KMS-11 (cell line): ENCODE data around the gene GABBR2.

Source experiments
- H2AFZ ChIP-seq: fragments of 200-600 bp; sonication (generic); 2 replicates; pipeline ENCODE4 v1.6.1; 2016; ENCODE audit warnings: antibody characterized with exemption, mixed run types, low read depth
- H3K27ac ChIP-seq: fragments of 200-600 bp; sonication (generic); 2 replicates; pipeline ENCODE4 v1.6.1; 2016; ENCODE audit warnings: mild to moderate bottlenecking, mixed run types
- H3K27me3 ChIP-seq: fragments of 200-600 bp; sonication (generic); 2 replicates; pipeline ENCODE4 v1.6.1; 2017; ENCODE audit warnings: mild to moderate bottlenecking, low read depth, mixed run types, moderate library complexity; ENCODE audit not compliant: insufficient read depth
- H3K36me3 ChIP-seq: fragments of 200-600 bp; sonication (generic); 2 replicates; pipeline ENCODE4 v1.6.1; 2017; ENCODE audit warnings: mild to moderate bottlenecking, mixed run types; ENCODE audit not compliant: insufficient read depth
- H3K4me1 ChIP-seq: fragments of 200-600 bp; sonication (generic); 2 replicates; pipeline ENCODE4 v1.6.1; 2016; ENCODE audit warnings: mild to moderate bottlenecking, low read depth, mixed run types; ENCODE audit not compliant: poor library complexity, severe bottlenecking
- H3K4me2 ChIP-seq: fragments of 200-600 bp; sonication (generic); 2 replicates; pipeline ENCODE4 v1.7.0; 2016; ENCODE audit warnings: mild to moderate bottlenecking, mixed run types
- H3K4me3 ChIP-seq: fragments of 200-600 bp; sonication (generic); IDR thresholded peaks from 2 replicates; pipeline ENCODE4 v1.6.1; 2017; ENCODE audit warnings: low read depth, low read length, mixed read lengths; ENCODE audit not compliant: insufficient read depth
- H3K79me2 ChIP-seq: fragments of 200-600 bp; sonication (generic); 2 replicates; pipeline ENCODE4 v1.6.1; 2016; ENCODE audit warnings: low read depth, mixed run types; ENCODE audit not compliant: insufficient read depth
- H3K9ac ChIP-seq: fragments of 200-600 bp; sonication (generic); 2 replicates; pipeline ENCODE4 v1.6.1; 2016; ENCODE audit warnings: mild to moderate bottlenecking, mixed run types
- H4K20me1 ChIP-seq: fragments of 200-600 bp; sonication (generic); 2 replicates; pipeline ENCODE4 v1.6.1; 2016; ENCODE audit warnings: mild to moderate bottlenecking, mixed run types; ENCODE audit not compliant: insufficient read depth
- CTCF ChIP-seq: fragments of 200-600 bp; sonication (generic); conservative IDR thresholded peaks from 2 replicates; pipeline ENCODE4 v1.6.1; 2017; ENCODE audit warnings: low read depth, mild to moderate bottlenecking, antibody characterized with exemption, low read length, moderate library complexity, mixed read lengths

Gene GABBR2

GRCh38 chr9:98317134-98317857 lies 391.4 kb downstream of the GABBR2 start:
- Histone ChIP-seq H3K4me1 (no peaks in the 10 kb centered on the region), H3K9ac (no peak overlapping the region), H3K4me3 (no peak overlapping the region), H4K20me1 (no peaks in the 10 kb centered on the region), H3K4me2 (no peak overlapping the region), H3K27me3 (no peaks in the 10 kb centered on the region), H3K36me3 (no peaks in the 10 kb centered on the region), H3K27ac (no peak overlapping the region), H3K79me2 (no peaks in the 10 kb centered on the region), H2AFZ (no peak overlapping the region)
- TF ChIP-seq CTCF: no peak

GRCh38 chr9:98316445-98317133 lies 392.1 kb downstream of the GABBR2 start:
- H3K9ac ChIP-seq: no peak overlapping the region
- H3K4me2 ChIP-seq: no peak overlapping the region
- H3K79me2 ChIP-seq: no peaks in the 10 kb centered on the region
- H2AFZ ChIP-seq: no peak overlapping the region
- no peaks in the 10 kb centered on the region for H3K27me3 ChIP-seq
- no peak overlapping the region for H3K4me3 ChIP-seq
- no peak for TF ChIP-seq CTCF
- H4K20me1 ChIP-seq: no peaks in the 10 kb centered on the region
- H3K36me3 ChIP-seq: no peaks in the 10 kb centered on the region
- H3K27ac ChIP-seq: no peak overlapping the region
- no peaks in the 10 kb centered on the region for H3K4me1 ChIP-seq

- Histone ChIP-seq H3K79me2 (no peaks in the 10 kb centered on the region), H3K36me3 (no peaks in the 10 kb centered on the region), H3K27ac (no peak overlapping the region), H2AFZ (no peak overlapping the region), H4K20me1 (no peaks in the 10 kb centered on the region), H3K4me2 (no peak overlapping the region), H3K4me1 (no peaks in the 10 kb centered on the region), H3K4me3 (no peak overlapping the region), H3K27me3 (no peaks in the 10 kb centered on the region), H3K9ac (no peak overlapping the region)
- TF ChIP-seq CTCF: peak; percentile 98
Measured at GRCh38 chr9:98315551-98316060, 393.1 kb downstream of the GABBR2 start.

- Histone ChIP-seq H3K36me3 (no peaks in the 10 kb centered on the region), H3K79me2 (no peaks in the 10 kb centered on the region), H2AFZ (no peak overlapping the region), H3K27me3 (no peaks in the 10 kb centered on the region), H3K4me2 (no peak overlapping the region), H3K27ac (no peak overlapping the region), H3K4me3 (no peak overlapping the region), H4K20me1 (no peaks in the 10 kb centered on the region), H3K4me1 (no peaks in the 10 kb centered on the region), H3K9ac (no peak overlapping the region)
- TF ChIP-seq CTCF: no peak
Measured at GRCh38 chr9:98315067-98315453, 393.7 kb downstream of the GABBR2 start.
